Right atrium auricular region (tissue), 2 donors: Measurements from ENCODE around the gene TENM4. TPM values are rescaled to one million over a fixed set of nuclear protein-coding genes. Genes with fewer than 3 reads are reported as not detected.

Experiments
- DNase-seq: peaks from one replicate; pipeline ENCODE4 v3.0.0-alpha.2; 2019; ENCODE audit warnings: low spot score
- H3K27ac ChIP-seq, 2 donors: fragments of 200-600 bp; sonication (generic); 1 replicate in 1 of 2; 2 replicates in 1 of 2; pipeline ENCODE4 v1.5.1; 2016 to 2019
- H3K27me3 ChIP-seq, 2 donors: fragments of 200-600 bp; sonication (generic); one replicate each; pipeline versions ENCODE4 v1.5.1 to v1.6.0; 2017 to 2019
- H3K36me3 ChIP-seq: fragments of 200-600 bp; sonication (generic); one replicate; pipeline ENCODE4 v1.5.1; 2016
- H3K4me1 ChIP-seq, 2 donors: fragments of 200-600 bp; sonication (generic); one replicate each; pipeline versions ENCODE4 v1.5.1 to v1.6.0; 2017 to 2019
- H3K4me3 ChIP-seq, 2 donors: fragments of 200-600 bp; sonication (generic); 1 replicate in 1 of 2; 2 replicates in 1 of 2; pipeline ENCODE4 v1.5.1; 2017 to 2019; ENCODE audit warnings: mild to moderate bottlenecking in 1 of 2, moderate library complexity in 1 of 2
- H3K9me3 ChIP-seq, 2 donors: fragments of 200-600 bp; sonication (generic); one replicate each; pipeline ENCODE4 v1.5.1; 2019
- total RNA-seq, 2 donors: library from RNA; depleted of rRNA; stranded (reverse); fragments of >200 nt; gene quantifications; one replicate each; pipeline ENCODE4 v1.1.0, GENCODE V29; 2016
- TF ChIP-seq, protein P1 (sequence below), 2 donors: fragments of 200-600 bp; sonication (generic); IDR thresholded peaks; one replicate each; pipeline ENCODE4 v1.5.1; 2019; ENCODE audit warnings: antibody characterized with exemption in 2 of 2

The TENM4 gene
- total RNA-seq, 2 donors from 2014 or later, result 0.30 to 0.98 TPM

DNA sequence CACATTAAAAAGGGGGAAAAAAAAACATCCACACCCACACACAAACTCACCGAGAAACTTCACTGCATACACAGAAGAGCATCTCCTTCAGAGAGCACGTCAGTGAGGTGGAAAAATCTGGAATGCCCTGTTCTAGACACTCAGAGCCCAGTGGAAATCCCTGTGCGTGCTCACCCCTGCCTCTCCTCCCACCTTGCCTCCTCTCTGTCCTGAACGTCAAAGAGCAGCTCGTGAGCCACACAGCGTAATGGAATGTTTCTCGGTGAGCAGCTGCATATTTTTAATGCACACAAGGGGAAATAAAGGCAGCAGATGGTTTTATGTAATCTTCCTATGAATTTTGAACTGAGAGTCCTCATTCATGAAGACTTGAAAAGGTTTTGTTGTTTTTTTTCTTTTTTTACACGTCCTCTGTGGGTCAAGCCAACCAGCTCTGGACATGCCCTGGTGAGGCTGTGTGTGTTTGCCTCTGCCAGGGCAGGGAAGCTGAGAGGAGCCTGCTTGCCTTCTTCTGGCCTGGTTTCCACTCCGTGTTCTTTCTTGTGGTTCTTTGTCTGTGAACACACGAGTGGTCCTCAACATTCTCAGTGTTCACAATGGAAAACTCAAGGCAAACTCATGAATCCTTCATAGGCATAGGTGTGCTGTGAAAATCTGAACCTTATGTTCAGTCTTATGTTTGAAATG is 219.2 kb downstream of the TENM4 start:
- H3K9me3 ChIP-seq, result no peaks in the 10 kb centered on the region

DNA sequence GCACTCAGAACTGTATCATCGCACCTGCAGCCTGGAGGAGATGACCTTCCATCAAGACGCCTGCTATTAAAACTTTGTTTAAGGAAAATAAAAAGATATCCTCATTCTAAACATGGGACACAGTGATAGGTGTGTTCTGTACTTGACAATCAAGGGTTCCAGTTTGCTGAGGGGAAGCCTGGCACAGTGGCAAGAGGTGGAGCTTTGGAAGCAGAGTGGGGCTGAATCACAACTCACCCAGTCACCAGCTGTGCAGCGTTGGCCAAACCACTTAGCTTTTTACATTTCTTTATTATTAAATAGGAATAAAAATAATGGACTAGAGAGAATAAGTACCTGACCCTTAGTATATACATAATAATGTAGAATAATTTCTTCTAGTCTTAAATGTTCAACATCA is 220.7 kb downstream of the TENM4 start:
- no peak for DNase-seq
- TF ChIP-seq, protein P1, sequence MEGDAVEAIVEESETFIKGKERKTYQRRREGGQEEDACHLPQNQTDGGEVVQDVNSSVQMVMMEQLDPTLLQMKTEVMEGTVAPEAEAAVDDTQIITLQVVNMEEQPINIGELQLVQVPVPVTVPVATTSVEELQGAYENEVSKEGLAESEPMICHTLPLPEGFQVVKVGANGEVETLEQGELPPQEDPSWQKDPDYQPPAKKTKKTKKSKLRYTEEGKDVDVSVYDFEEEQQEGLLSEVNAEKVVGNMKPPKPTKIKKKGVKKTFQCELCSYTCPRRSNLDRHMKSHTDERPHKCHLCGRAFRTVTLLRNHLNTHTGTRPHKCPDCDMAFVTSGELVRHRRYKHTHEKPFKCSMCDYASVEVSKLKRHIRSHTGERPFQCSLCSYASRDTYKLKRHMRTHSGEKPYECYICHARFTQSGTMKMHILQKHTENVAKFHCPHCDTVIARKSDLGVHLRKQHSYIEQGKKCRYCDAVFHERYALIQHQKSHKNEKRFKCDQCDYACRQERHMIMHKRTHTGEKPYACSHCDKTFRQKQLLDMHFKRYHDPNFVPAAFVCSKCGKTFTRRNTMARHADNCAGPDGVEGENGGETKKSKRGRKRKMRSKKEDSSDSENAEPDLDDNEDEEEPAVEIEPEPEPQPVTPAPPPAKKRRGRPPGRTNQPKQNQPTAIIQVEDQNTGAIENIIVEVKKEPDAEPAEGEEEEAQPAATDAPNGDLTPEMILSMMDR (IDR thresholded peaks at IDR 0.05), result no peak
- Histone ChIP-seq H3K27me3 (no peaks in the 10 kb centered on the region), H3K4me3 (no peak overlapping the region), H3K36me3 (no peaks in the 10 kb centered on the region), H3K4me1 (no peaks in the 10 kb centered on the region), H3K9me3 (no peaks in the 10 kb centered on the region), H3K27ac (no peak overlapping the region)

More for the DNA sequence above, 219.2 kb downstream of the TENM4 start:
- Histone ChIP-seq H3K4me3 (no peak overlapping the region), H3K27me3 (no peaks in the 10 kb centered on the region), H3K4me1 (no peaks in the 10 kb centered on the region), H3K27ac (no peak overlapping the region), H3K36me3 (no peaks in the 10 kb centered on the region)
- TF ChIP-seq, protein P1 (IDR thresholded peaks at IDR 0.05), result no peak
- DNase-seq, result no peak

DNA sequence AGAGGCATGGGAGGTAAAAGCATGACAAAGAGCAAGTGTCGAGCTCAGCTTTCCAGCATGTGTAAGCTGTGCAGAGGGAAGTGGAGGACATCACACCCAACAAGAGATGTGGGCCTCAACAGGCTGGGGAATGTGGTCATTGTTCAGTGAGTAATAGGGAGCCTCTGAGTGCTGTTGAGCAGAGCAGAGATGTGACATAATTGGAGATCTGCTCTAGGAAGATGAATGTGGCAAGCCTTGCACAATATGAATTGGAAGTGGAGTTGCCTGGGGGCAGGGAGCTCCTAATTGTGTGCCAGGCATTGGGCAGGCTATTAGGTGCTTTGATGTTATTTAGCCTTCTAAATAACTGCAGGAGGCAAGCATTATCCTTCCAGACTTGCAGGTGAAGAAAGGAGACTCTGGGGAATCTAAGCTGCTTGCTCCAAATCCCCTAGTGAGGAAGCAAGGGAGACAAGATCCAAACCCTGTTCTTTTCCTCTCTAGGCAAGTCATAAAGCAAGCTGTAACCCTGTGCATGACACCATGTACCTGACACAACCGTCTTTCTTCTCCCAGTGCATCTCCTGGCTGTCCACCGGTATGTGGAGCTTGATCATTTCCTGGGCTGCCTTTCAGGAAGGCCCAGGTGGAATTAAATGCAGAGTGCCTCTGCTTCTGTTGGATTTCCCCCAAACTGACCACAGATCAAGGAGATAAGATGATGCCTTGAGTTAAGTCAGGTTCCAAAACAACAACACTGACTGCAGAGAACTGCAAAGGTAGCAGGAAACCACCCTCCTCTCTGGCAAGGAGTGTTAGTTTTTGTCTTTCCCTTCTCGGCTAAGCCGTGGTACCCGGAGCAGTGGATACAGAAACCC is 221.4 kb downstream of the TENM4 start:
- Histone ChIP-seq H3K27ac (no peak overlapping the region), H3K9me3 (no peaks in the 10 kb centered on the region), H3K36me3 (no peaks in the 10 kb centered on the region), H3K27me3 (no peaks in the 10 kb centered on the region), H3K4me1 (no peaks in the 10 kb centered on the region), H3K4me3 (no peak overlapping the region)
- TF ChIP-seq, protein P1 (IDR thresholded peaks at IDR 0.05), result no peak
- no peak for DNase-seq

DNA sequence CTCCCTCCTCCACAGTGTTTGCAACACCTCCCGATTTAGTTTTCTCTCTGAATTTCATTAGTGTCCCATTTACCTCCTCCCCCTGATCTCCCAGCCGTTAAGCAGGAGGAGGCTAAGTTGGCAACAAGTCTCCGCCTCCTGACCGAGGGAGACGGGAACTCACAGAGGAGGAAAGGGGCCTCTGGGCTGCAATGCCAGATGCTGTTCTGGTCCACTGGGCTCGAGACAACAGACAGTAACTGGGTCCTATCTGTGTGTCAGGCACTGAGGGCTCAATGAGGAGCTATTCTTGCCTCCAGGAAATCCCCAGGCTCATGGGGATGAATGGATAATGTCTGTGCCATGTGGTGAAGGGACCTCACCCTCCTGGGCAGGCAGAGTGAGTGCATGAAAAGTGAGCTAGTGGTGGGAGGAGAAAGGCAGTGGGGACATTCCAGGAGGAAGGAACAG is 228.1 kb downstream of the TENM4 start:
- Histone ChIP-seq H3K4me3 (no peak overlapping the region), H3K9me3 (no peaks in the 10 kb centered on the region), H3K4me1 (no peaks in the 10 kb centered on the region), H3K36me3 (no peaks in the 10 kb centered on the region), H3K27me3 (no peaks in the 10 kb centered on the region), H3K27ac (no peak overlapping the region)
- no peak for DNase-seq
- TF ChIP-seq, protein P1 (IDR thresholded peaks at IDR 0.05), result no peak

DNA sequence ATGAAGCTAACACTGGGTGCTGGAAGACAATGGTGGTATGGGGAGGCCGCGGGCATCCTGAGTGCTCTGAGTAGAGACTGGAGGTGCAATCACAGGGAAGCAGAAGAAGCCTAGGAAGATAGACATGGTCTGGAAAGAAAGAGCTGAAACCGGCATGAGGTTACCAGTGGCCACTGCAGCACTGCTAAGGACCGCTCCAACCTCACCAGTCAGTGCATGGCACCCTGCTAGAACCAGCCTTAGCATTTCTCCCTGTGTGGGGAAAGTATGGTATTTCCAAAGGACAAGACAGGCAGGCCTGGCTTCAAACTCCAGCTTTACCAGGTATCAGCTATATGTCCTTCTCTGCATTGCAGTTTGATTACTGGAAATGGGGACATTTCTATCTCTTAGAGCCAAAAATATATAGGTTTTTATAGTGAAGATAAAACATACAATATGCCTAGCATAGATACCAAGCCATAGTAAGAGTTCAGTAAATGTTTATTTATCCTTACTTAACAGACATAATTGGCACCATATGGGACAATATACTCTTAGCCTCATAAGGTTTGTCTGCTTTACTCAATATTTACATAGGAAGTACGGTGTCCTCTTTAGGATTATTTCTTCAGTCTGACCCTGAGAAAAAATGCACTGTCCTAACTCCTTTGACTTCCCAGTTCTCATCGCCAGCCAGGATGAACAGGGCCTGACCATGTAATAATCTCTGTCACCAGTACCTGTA is 231.1 kb downstream of the TENM4 start:
- no peak for DNase-seq
- Histone ChIP-seq H3K27ac (no peak overlapping the region), H3K27me3 (no peaks in the 10 kb centered on the region), H3K4me1 (no peaks in the 10 kb centered on the region), H3K36me3 (no peaks in the 10 kb centered on the region), H3K4me3 (no peak overlapping the region), H3K9me3 (no peaks in the 10 kb centered on the region)
- TF ChIP-seq, protein P1 (IDR thresholded peaks at IDR 0.05), result no peak
